HepG2 (cell line): ENCODE data around the gene CPT1B. TPM values are rescaled to one million over a fixed set of nuclear protein-coding genes. Genes with fewer than 3 reads are reported as not detected.

Experiments used
- ATAC-seq: fragments of 200-7000 bp; cut with Tn5 transposase; 3 replicates; pipeline ENCODE4 v1.9.1; 2020; ENCODE audit warnings: mild to moderate bottlenecking, moderate library complexity
- BruUV-seq: library from RNA; stranded (reverse); fragments of 400-500 nt; replicated peaks from 2 replicates; lab custom pipeline; 2021; lab: Mats Ljungman, UMichigan
- CTCF ChIA-PET: fragments of 300-600 bp; formaldehyde crosslinking; extraction: SDS; loops from one replicate; lab custom pipeline; 2021; ENCODE audit warnings: low total read pairs, inconsistent platforms, low intra/inter-chr PET ratio; lab: Yijun Ruan, JAX
- POLR2A ChIA-PET: fragments of 350-600 bp; sonication (Branson Sonifier 250); formaldehyde crosslinking; loops from one replicate; lab custom pipeline; 2020; ENCODE audit warnings: antibody characterized with exemption, inconsistent platforms; lab: Yijun Ruan, JAX
- DNase-seq: peaks from one replicate; pipeline ENCODE4 v3.0.0-alpha.2; 2015; ENCODE audit warnings: low spot score
- FAIRE-seq: peaks from 3 replicates; lab custom pipeline; 2011; peaks lifted over from hg19 to GRCh38; lab: Jason Lieb, UNC
- H2AFZ ChIP-seq: one replicate; pipeline ENCODE4 v1.6.1; 2011; ENCODE audit warnings: low read length, inconsistent platforms
- H3K27ac ChIP-seq: fragments of 300-600 bp; 3 replicates; pipeline ENCODE4 v1.8.0; 2011; ENCODE audit warnings: mixed run types, mild to moderate bottlenecking, mixed read lengths, low read length, inconsistent platforms; ENCODE audit not compliant: insufficient read depth; ENCODE audit errors: extremely low read length
- H3K27me3 ChIP-seq, 2 experiments: fragments of 200-600 bp in 1 of 2; 2 replicates in 1 of 2; 3 replicates in 1 of 2; pipeline versions ENCODE4 v1.6.0 to v1.8.0; 2011; ENCODE audit warnings: low read length in 2 of 2, mild to moderate bottlenecking in 2 of 2, moderate library complexity in 2 of 2, inconsistent platforms in 1 of 2; ENCODE audit not compliant: insufficient read depth in 2 of 2, control insufficient read depth in 1 of 2
- H3K36me3 ChIP-seq, 2 experiments: fragments of 200-600 bp in 1 of 2; replicated peaks in 1 of 2; 2 replicates in 1 of 2; 3 replicates in 1 of 2; pipeline versions ENCODE4 v1.5.1 to v1.8.0; 2011; ENCODE audit warnings: low read length in 2 of 2, inconsistent platforms in 1 of 2; ENCODE audit not compliant: insufficient read depth in 2 of 2, control insufficient read depth in 1 of 2
- H3K4me1 ChIP-seq: 2 replicates; pipeline ENCODE4 v1.5.1; 2012; ENCODE audit warnings: low read length, inconsistent platforms; ENCODE audit not compliant: insufficient read depth
- H3K4me2 ChIP-seq: 2 replicates; pipeline ENCODE4 v1.6.0; 2011; ENCODE audit warnings: low read depth, low read length, inconsistent platforms
- H3K4me3 ChIP-seq, 3 experiments: fragments of 200-600 bp in 1 of 3; sonication (generic), shearing (Covaris generic) in 1 of 3; replicated peaks in 1 of 3; 2 replicates each; pipeline ENCODE4 v1.5.1; 2011 to 2016; ENCODE audit warnings: low read length in 3 of 3, inconsistent platforms in 2 of 3, low read depth in 2 of 3, mild to moderate bottlenecking in 2 of 3, control low read depth in 1 of 3, mixed read lengths in 1 of 3; ENCODE audit not compliant: insufficient read depth in 1 of 3
- H3K79me2 ChIP-seq: one replicate; pipeline ENCODE4 v1.6.1; 2011; ENCODE audit warnings: low read length, inconsistent platforms; ENCODE audit not compliant: insufficient read depth
- H3K9ac ChIP-seq: 2 replicates; pipeline ENCODE4 v1.6.0; 2011; ENCODE audit warnings: mild to moderate bottlenecking, low read depth, low read length, inconsistent platforms; ENCODE audit not compliant: insufficient read depth
- H3K9me3 ChIP-seq: 2 replicates; pipeline ENCODE4 v1.5.1; 2012; ENCODE audit warnings: mild to moderate bottlenecking, low read length
- H4K20me1 ChIP-seq: 2 replicates; pipeline ENCODE4 v1.6.0; 2011; ENCODE audit warnings: inconsistent platforms, mild to moderate bottlenecking, low read length, moderate library complexity; ENCODE audit not compliant: insufficient read depth
- MXD3 ChIP-seq: IDR thresholded peaks from 2 replicates; pipeline ENCODE4 v1.6.1; 2016; ENCODE audit warnings: mild to moderate bottlenecking, missing biosample characterization, missing genetic modification reagents
- NRL ChIP-seq: sonication (generic); formaldehyde crosslinking; IDR thresholded peaks from 2 replicates; pipeline ENCODE4 v1.5.0; 2020; ENCODE audit warnings: missing genetic modification reagents, mild to moderate bottlenecking, moderate library complexity, borderline replicate concordance
- ZNF138 ChIP-seq: sonication (generic); formaldehyde crosslinking; IDR thresholded peaks from 2 replicates; pipeline ENCODE4 v1.5.0; 2020; ENCODE audit warnings: mild to moderate bottlenecking, low read depth, missing genetic modification reagents
- ZNF335 ChIP-seq: sonication (generic); formaldehyde crosslinking; IDR thresholded peaks from 2 replicates; pipeline ENCODE4 v1.4.0; 2020; ENCODE audit warnings: missing genetic modification reagents
- ZNF382 ChIP-seq: sonication (generic); formaldehyde crosslinking; IDR thresholded peaks from 2 replicates; pipeline ENCODE4 v1.5.0; 2020; ENCODE audit warnings: missing genetic modification reagents, mild to moderate bottlenecking, borderline replicate concordance
- ZNF552 ChIP-seq: sonication (generic); formaldehyde crosslinking; IDR thresholded peaks from 2 replicates; pipeline ENCODE4 v1.9.0; 2022; ENCODE audit warnings: missing genetic modification reagents, mild to moderate bottlenecking, borderline replicate concordance
- ZNF556 ChIP-seq: sonication (generic); formaldehyde crosslinking; IDR thresholded peaks from 2 replicates; pipeline ENCODE4 v1.4.0; 2020; ENCODE audit warnings: mild to moderate bottlenecking, missing genetic modification reagents, borderline replicate concordance
- WGBS: methylation state at CpG from one replicate; pipeline ENCODE4 v1.1.6; 2017; ENCODE audit warnings: low lambda C conversion rate; 5-methylcytosine and 5-hydroxymethylcytosine counted together
- in situ Hi-C: cut with HindIII; loops from 2 replicates; pipeline ENCODE4 v1.10.0; 2017; ENCODE audit warnings: low pct_unique_long_range_greater_than_20kb; ENCODE audit not compliant: extremely low pct_ligation_motif_present
- intact Hi-C: fragments of 100-400 bp; cut with micrococcal nuclease; formaldehyde crosslinking; loops from one replicate; pipeline ENCODE4 v1.10.0; 2022; ENCODE audit not compliant: unreplicated experiment
- polyA plus RNA-seq, 8 experiments: library from polyadenylated mRNA; depleted of rRNA in 3 of 8; stranded (reverse) in 7 of 8; unstranded in 1 of 8; fragments of >200 nt; fragmentation: Illumina TruSeq in 4 of 8; extraction: Trizol in 4 of 8; gene quantifications; 2 replicates each; pipeline versions ENCODE4 v1.2.1 to v1.2.3, GENCODE V29; 2011 to 2016; ENCODE audit warnings: low read depth in 4 of 8, missing spikeins in 1 of 8, mixed read lengths in 1 of 8; ENCODE audit not compliant: insufficient read depth in 1 of 8
- total RNA-seq, 5 experiments: library from RNA; depleted of rRNA; stranded (reverse); fragments of >200 nt; fragmentation: Illumina TruSeq; extraction: Trizol; gene quantifications; 2 replicates each; pipeline ENCODE4 v1.2.3, GENCODE V29; 2016; ENCODE audit warnings: low read depth in 1 of 5

The CPT1B gene
- total and polyA plus RNA-seq, 2 of the 13 experiments (the other 11 are each of a cell fraction or from before 2014, with no cell fraction given), result 9.2 to 19.5 TPM

GRCh38 chr22:50535113-50535512, 43.1 kb downstream of the CPT1B start:
- H3K4me3 ChIP-seq, result no peak overlapping the region
- no peaks in the 10 kb centered on the region for H4K20me1 ChIP-seq
- ATAC-seq, result no peak
- no TSS peak for BruUV-seq
- no peaks in the 10 kb centered on the region for H3K79me2 ChIP-seq
- H3K27ac ChIP-seq, result no peak overlapping the region
- TF ChIP-seq ZNF556 (CRISPR knock-in tag) (no peak), MXD3 (CRISPR knock-in tag) (no peak), ZNF552 (CRISPR knock-in tag) (no peak), ZNF138 (no peak), NRL (CRISPR knock-in tag) (no peak), ZNF382 (CRISPR knock-in tag) (no peak), ZNF335 (no peak)
- no peak overlapping the region for H2AFZ ChIP-seq
- H3K27me3 ChIP-seq, result peaks cover 0 to 6% of the 10 kb centered on the region in 2 experiments; a peak in 1 of 5 replicates
- ChIA-PET CTCF (no interaction called here), POLR2A (interaction anchor here (1.2 to 5.9 kb wide), 3 partner anchors 10 to 28 kb away, joined by 4 to 34 read pairs (median 13); partner anchors contain the start of genes KLHDC7B, SCO2 and SYCE3)
- no peaks in the 10 kb centered on the region for H3K36me3 ChIP-seq
- no peak overlapping the region for H3K4me2 ChIP-seq
- FAIRE-seq, result no peak
- no peaks in the 10 kb centered on the region for H3K9me3 ChIP-seq
- WGBS, result 66% methylated on average over 8 of the region's 8 CpGs
- DNase-seq, result no peak
- intact Hi-C loops, result no loop called here
- peaks cover 51% of the 10 kb centered on the region for H3K4me1 ChIP-seq
- in situ Hi-C loops, result no loop called here
- no peak overlapping the region for H3K9ac ChIP-seq
